IPS-NIHi7 (cell line): ENCODE data around the gene CYB5R3.
"Not testable (repeated sequence)": the region's sequence is repeated elsewhere in the genome, so short reads cannot be mapped to it uniquely, and the experiment has no call there.

Source experiments
- DNase-seq: peaks from one replicate; pipeline ENCODE4 v3.0.0; 2012; ENCODE audit warnings: mixed read lengths; ENCODE audit errors: extremely low spot score

Gene CYB5R3

GRCh38 chr22:42624551-42625106 is 24.6 kb downstream of the CYB5R3 start:
- DNase-seq: no peak

GRCh38 chr22:42623756-42624441 is 25.3 kb downstream of the CYB5R3 start:
- no peak for DNase-seq

GRCh38 chr22:42623301-42623751 is 25.9 kb downstream of the CYB5R3 start:
- no peak for DNase-seq

GRCh38 chr22:42622061-42622710 is 27.0 kb downstream of the CYB5R3 start:
- DNase-seq: no peak

- DNase-seq: peak; percentile 97
Observed at GRCh38 chr22:42621505-42622002, 27.6 kb downstream of the CYB5R3 start.

- no peak for DNase-seq
Observed at GRCh38 chr22:42620084-42620483, 29.1 kb downstream of the CYB5R3 start.

GRCh38 chr22:42619261-42620063 is 29.7 kb downstream of the CYB5R3 start:
- no peak for DNase-seq

- DNase-seq: no peak
Observed at GRCh38 chr22:42617155-42617983, 31.8 kb downstream of the CYB5R3 start.

GRCh38 chr22:42615860-42616175 is 33.4 kb downstream of the CYB5R3 start:
- not testable (repeated sequence) for DNase-seq

- DNase-seq: peak; percentile 80
Observed at GRCh38 chr22:42615092-42615859, 33.9 kb downstream of the CYB5R3 start.

GRCh38 chr22:42614312-42615091 is 34.7 kb downstream of the CYB5R3 start, which contains the start of gene POLDIP3:
TSS of gene POLDIP3 (minus strand) at chr22:42614883. CDS start at chr22:42614857, 26 bp downstream.
- peak; percentile 96 for DNase-seq

GRCh38 chr22:42613872-42614301 is 35.3 kb downstream of the CYB5R3 start:
- no peak for DNase-seq

GRCh38 chr22:42612336-42612735 is 36.9 kb downstream of the CYB5R3 start:
- DNase-seq: no peak

- DNase-seq: no peak
Observed at GRCh38 chr22:42611051-42611450, 38.1 kb downstream of the CYB5R3 start.

- DNase-seq: no peak
Observed at GRCh38 chr22:42610186-42610585, 39.0 kb downstream of the CYB5R3 start.

GRCh38 chr22:42608823-42609361 is 40.3 kb downstream of the CYB5R3 start:
- no peak for DNase-seq

GRCh38 chr22:42608136-42608822 is 40.9 kb downstream of the CYB5R3 start:
- no peak for DNase-seq

- not testable (repeated sequence) for DNase-seq
Observed at GRCh38 chr22:42607641-42608040, 41.6 kb downstream of the CYB5R3 start.

- DNase-seq: no peak
Observed at GRCh38 chr22:42604403-42604802, 44.8 kb downstream of the CYB5R3 start.
